ENCODE results near the gene LINC00237.
A peak's percentile ranks its signal among the peaks of the same experiment; 100 is the strongest.

The LINC00237 gene

DNA sequence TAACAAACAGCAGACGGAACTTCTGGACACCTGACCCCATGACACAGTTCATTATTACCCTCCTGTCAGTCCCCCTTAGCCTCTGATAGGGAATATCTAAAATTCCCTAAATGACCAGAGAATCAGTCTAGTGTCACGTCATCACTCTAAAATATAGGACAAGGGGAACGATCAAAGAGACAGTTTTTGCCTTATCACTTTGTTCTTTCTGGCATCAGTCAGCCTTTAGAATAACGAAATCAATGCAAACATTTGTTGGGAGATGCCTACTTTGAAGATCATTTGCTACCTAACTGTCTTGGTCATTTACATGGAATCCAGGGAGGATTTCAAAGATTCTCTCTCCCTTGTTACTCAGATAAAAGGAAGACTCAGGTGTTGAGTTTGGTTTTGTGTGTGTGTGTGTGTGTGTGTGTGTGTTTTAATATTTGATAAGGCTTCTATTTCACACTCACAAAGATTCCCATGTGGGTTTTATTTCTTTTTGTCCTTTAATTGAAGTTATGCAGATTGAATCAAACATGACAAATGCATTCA, 28.3 kb downstream of the LINC00237 start:
- peaks cover 11% of the 10 kb centered on the region for H3K4me1 ChIP-seq (ENCODE audit: low read length)
- no peaks in the 10 kb centered on the region for H3K9me3 ChIP-seq (ENCODE audit: insufficient read depth, low read length)
- H3K79me2 ChIP-seq (ENCODE audit: low read length) = no peaks in the 10 kb centered on the region
- H3K4me2 ChIP-seq (ENCODE audit: low read length) = no peak overlapping the region
- H3K4me3 ChIP-seq (ENCODE audit: low read length) = no peak overlapping the region
- no peaks in the 10 kb centered on the region for H4K20me1 ChIP-seq (ENCODE audit: insufficient read depth, low read length)
- no peaks in the 10 kb centered on the region for H3K36me3 ChIP-seq (replicated peaks; ENCODE audit: low read depth, low read length)
- no peak overlapping the region for H3K9ac ChIP-seq (ENCODE audit: low read length)
- H3K27me3 ChIP-seq (ENCODE audit: low read depth, low read length) = peaks cover 71% of the 10 kb centered on the region
- no peak overlapping the region for H3K27ac ChIP-seq (ENCODE audit: low read length)
- no peak overlapping the region for H2AFZ ChIP-seq (ENCODE audit: low read depth, low read length)
- TF ChIP-seq, protein P1, sequence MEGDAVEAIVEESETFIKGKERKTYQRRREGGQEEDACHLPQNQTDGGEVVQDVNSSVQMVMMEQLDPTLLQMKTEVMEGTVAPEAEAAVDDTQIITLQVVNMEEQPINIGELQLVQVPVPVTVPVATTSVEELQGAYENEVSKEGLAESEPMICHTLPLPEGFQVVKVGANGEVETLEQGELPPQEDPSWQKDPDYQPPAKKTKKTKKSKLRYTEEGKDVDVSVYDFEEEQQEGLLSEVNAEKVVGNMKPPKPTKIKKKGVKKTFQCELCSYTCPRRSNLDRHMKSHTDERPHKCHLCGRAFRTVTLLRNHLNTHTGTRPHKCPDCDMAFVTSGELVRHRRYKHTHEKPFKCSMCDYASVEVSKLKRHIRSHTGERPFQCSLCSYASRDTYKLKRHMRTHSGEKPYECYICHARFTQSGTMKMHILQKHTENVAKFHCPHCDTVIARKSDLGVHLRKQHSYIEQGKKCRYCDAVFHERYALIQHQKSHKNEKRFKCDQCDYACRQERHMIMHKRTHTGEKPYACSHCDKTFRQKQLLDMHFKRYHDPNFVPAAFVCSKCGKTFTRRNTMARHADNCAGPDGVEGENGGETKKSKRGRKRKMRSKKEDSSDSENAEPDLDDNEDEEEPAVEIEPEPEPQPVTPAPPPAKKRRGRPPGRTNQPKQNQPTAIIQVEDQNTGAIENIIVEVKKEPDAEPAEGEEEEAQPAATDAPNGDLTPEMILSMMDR (IDR thresholded peaks at IDR 0.05; ENCODE audit: low read depth, low read length) = no peak
- no peak for TF ChIP-seq EZH2phosphoT487 (IDR thresholded peaks at IDR 0.05; ENCODE audit: low read depth)

GRCh38 chr20:21076073-21076472, 30.1 kb downstream of the LINC00237 start:
- Histone ChIP-seq H3K36me3 (replicated peaks; ENCODE audit: low read depth, low read length) (no peaks in the 10 kb centered on the region), H3K4me1 (ENCODE audit: low read length) (peaks cover 11% of the 10 kb centered on the region), H3K27me3 (ENCODE audit: low read depth, low read length) (peaks cover 68% of the 10 kb centered on the region), H3K4me2 (ENCODE audit: low read length) (no peak overlapping the region), H3K9ac (ENCODE audit: low read length) (no peak overlapping the region), H4K20me1 (ENCODE audit: insufficient read depth, low read length) (no peaks in the 10 kb centered on the region), H2AFZ (ENCODE audit: low read depth, low read length) (no peak overlapping the region), H3K4me3 (ENCODE audit: low read length) (no peak overlapping the region), H3K9me3 (ENCODE audit: insufficient read depth, low read length) (no peaks in the 10 kb centered on the region), H3K79me2 (ENCODE audit: low read length) (no peaks in the 10 kb centered on the region), H3K27ac (ENCODE audit: low read length) (no peak overlapping the region)
- TF ChIP-seq, protein P1 (IDR thresholded peaks at IDR 0.05; ENCODE audit: low read depth, low read length) = no peak
- no peak for TF ChIP-seq EZH2phosphoT487 (IDR thresholded peaks at IDR 0.05; ENCODE audit: low read depth)

- H4K20me1 ChIP-seq (ENCODE audit: insufficient read depth, low read length) = no peaks in the 10 kb centered on the region
- H3K36me3 ChIP-seq (replicated peaks; ENCODE audit: low read depth, low read length) = no peaks in the 10 kb centered on the region
- no peak overlapping the region for H3K27ac ChIP-seq (ENCODE audit: low read length)
- no peaks in the 10 kb centered on the region for H3K9me3 ChIP-seq (ENCODE audit: insufficient read depth, low read length)
- H3K4me3 ChIP-seq (ENCODE audit: low read length) = no peak overlapping the region
- H3K4me1 ChIP-seq (ENCODE audit: low read length) = peaks cover 11% of the 10 kb centered on the region
- TF ChIP-seq, protein P1 (IDR thresholded peaks at IDR 0.05; ENCODE audit: low read depth, low read length) = no peak
- TF ChIP-seq EZH2phosphoT487 (IDR thresholded peaks at IDR 0.05; ENCODE audit: low read depth) = no peak
- H3K79me2 ChIP-seq (ENCODE audit: low read length) = no peaks in the 10 kb centered on the region
- no peak overlapping the region for H3K9ac ChIP-seq (ENCODE audit: low read length)
- peaks cover 64% of the 10 kb centered on the region for H3K27me3 ChIP-seq (ENCODE audit: low read depth, low read length)
- H3K4me2 ChIP-seq (ENCODE audit: low read length) = peak overlapping the region; percentile 57
- H2AFZ ChIP-seq (ENCODE audit: low read depth, low read length) = no peak overlapping the region
Observed at GRCh38 chr20:21075471-21075870, 30.7 kb downstream of the LINC00237 start.

DNA sequence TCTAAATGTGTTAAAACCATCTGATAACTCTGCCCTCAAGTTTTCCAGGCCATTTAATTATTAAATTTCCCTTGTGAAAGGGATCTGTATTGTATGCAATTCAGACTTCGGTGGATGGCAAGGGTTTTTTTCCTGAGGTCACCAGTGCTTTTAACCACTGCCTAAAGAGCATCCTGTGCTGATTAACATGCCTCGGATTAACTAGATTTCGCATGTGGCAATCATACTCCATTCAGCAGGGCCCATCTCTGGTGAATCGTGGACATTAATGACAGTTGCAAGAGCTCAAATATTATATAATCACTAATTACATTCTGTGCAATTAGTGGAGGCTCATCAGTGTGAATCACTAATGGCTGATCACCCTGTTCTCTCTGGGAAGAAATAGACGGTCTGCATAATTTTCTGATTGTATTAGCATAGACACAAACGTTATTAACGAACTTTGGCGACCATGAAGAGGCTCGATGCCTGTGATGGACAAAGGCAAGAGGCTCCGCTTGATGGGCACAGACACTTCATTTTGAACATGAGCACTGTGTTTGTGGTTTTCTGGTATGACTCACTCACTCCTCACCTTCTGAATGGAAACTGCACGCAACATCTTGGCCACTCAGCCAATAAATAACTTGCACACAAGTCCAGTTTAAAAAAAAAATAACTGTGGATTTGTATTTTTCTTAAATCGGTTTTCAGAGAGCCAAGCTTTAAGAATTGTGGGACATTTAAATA, 31.4 kb downstream of the LINC00237 start:
- Histone ChIP-seq H3K4me1 (ENCODE audit: low read length) (peaks cover 11% of the 10 kb centered on the region), H2AFZ (ENCODE audit: low read depth, low read length) (no peak overlapping the region)

More for the DNA sequence above, 31.4 kb downstream of the LINC00237 start:
- TF ChIP-seq, protein P1 (IDR thresholded peaks at IDR 0.05; ENCODE audit: low read depth, low read length) = no peak
- Histone ChIP-seq H3K27ac (ENCODE audit: low read length) (no peak overlapping the region), H3K27me3 (ENCODE audit: low read depth, low read length) (peaks cover 62% of the 10 kb centered on the region), H3K4me3 (ENCODE audit: low read length) (peak overlapping the region; percentile 22), H3K4me2 (ENCODE audit: low read length) (peak overlapping the region; percentile 57), H3K36me3 (replicated peaks; ENCODE audit: low read depth, low read length) (no peaks in the 10 kb centered on the region), H3K9me3 (ENCODE audit: insufficient read depth, low read length) (no peaks in the 10 kb centered on the region), H4K20me1 (ENCODE audit: insufficient read depth, low read length) (no peaks in the 10 kb centered on the region), H3K79me2 (ENCODE audit: low read length) (no peaks in the 10 kb centered on the region), H3K9ac (ENCODE audit: low read length) (no peak overlapping the region)

All from OCI-LY3 (cell line).